Measurements from ENCODE around the gene ABTB2.
"Not testable (repeated sequence)": the region's sequence is repeated elsewhere in the genome, so short reads cannot be mapped to it uniquely, and the experiment has no call there.

The ABTB2 gene

DNA sequence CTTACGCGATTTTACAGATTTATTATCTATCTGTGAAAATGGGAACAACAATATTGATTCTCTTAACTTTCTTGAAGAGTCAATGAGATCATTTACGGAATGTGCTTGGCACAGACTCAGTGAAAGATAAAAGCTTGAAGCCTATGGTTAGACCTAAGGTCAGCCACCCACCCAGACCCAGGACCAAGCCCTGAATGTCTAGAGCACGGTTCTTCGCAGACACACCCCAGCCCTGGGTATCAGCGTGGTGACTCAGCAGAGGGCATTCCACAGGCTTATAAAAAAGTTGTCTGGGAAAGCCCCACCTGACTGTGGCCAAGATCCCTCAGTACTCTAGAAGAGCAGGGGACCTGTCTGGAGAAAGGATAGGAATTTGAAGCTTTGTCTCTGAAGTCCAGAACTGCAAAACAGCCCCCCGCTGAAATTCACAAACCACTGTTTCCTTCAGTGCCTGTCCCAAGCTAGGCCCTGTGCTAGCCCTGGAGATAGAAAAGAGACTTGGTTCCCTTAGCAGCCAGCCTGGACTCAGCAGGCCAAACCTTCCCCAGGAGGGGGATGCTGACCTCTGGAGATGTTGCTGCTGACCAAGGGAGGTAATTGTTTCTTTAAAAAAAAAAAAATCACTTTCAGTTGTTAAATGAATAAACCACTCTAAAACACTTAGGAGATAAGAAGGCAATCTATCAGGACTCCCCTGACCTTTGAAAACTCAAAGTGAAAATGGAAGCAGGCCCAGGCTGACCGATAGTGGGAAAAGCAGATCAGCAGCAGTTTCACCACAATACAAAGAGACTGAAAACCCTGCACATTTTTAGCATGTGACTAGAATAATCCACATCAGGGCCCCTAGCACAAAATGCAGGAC, 114.0 kb downstream of the ABTB2 start:
- DNase-seq (ENCODE audit: low read depth in 3 of 3, low spot score in 1 of 3), result no peak

DNA sequence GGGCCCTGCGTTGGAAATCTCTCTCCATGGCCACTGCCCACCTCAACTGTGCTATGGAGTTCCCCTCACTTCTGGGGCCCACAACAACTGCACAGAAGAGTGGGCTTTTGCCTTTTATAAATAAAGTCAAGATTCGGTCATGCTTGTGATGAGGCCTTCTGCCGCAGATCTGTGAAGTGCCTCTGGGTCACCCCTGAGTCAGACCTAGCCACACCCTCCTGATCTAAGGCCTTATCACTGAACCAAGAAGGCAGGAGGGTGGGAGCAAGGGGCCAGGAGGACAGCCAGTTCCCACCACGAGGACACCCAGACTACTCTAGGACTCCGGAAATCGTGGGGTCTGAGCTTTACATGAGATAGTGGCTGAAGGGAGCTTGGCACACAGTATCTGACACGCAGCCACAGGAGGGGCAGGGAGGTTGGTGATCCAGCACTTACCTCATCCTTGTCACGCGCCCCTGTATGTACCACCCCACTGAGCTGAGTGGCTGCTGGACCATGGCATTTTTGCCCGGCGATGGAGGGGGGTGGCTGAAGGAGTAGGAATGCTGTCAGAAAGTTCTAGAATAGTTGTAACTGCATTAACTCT, 115.7 kb downstream of the ABTB2 start:
- no peak for DNase-seq (ENCODE audit: low read depth in 3 of 3, low spot score in 1 of 3)

DNA sequence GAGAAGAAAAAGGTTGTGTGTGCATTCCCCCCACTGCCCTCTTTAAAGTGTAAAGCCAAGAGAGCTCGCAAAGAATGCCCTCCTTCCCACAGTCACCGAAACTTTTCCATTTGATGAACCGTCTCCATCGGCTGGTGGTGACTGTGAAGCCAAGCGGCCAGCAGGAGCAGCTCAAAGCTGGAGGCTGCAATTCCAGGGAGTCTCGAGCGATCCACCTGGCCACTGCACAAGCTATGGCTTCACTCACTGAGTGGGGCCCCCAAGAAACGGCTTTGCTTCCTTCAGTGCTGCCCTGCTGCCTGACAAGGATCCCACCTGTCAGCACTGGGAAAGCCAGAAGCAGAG, 117.7 kb downstream of the ABTB2 start:
- no peak for DNase-seq (ENCODE audit: low read depth in 3 of 3, low spot score in 1 of 3)

DNA sequence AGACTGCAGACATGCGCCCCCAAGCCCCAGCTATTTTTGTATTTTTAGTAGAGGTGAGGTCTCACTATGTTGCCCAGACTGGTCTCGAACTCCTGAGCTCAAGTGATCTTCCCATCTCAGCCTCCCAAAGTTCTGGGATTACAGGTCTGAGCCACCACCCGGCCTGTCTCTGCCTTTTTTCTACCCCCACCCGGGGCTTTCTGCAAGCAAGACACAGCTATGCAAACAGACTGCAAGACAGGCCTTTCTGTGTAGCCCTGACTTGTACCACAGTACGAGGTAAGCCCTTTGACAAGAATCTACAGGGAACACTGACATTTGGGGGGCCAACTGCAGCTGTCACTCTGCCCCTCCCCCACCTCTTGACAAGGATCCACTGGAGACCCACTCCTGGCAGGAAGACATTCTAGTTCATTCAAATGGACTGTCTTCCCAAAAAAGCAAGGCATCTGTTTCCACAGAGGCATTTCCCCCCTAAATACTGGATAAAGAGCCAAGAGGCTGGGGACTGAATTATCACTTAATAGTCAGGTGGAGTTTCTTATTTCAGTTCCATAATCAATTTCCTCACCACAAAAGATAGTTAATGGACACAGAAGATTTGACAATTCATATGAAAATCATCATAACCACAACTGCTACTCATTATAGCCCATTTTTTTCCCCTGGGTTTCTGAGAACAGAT, 118.2 kb downstream of the ABTB2 start:
- no peak for DNase-seq (ENCODE audit: low read depth in 3 of 3, low spot score in 1 of 3)

DNA sequence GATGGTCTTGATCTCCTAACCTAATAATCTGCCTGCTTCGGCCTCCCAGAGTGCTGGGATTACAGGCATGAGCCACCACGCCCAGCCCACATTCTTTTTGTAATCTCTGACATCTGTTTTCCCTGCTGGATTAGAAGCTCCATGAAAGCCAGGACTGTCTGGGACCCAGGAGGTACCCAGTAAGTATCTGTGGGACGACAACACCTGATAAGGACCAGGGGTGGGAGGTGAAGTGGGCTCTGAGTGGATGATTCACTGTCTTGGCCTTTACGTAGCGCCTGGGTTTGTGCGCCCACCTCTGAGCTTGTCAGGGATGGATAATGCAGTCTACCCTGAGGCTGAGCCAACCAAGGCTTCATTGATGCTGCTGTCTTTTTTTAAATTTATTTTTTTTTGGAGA, 118.8 kb downstream of the ABTB2 start:
- DNase-seq (ENCODE audit: low read depth in 3 of 3, low spot score in 1 of 3), result no peak

DNA sequence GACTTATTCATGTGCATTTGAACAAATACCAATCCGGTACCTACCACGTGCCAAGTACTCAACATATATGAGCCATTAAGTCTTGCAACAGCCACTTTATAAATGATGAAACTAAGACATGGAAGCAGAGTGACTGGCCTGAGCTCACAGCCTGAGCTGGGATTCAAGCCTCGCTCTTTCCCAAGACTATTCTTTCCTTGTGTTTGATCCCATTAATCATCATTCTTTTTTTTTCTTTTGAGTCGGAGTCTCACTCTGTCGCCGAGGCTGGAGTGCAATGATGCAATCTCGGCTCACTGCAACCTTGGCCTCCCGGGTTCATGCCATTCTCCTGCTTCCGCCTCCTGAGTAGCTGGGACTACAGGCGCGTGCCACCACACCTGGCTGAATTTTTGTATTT, 119.3 kb downstream of the ABTB2 start:
- DNase-seq (ENCODE audit: low read depth in 3 of 3, low spot score in 1 of 3), result no peak

DNA sequence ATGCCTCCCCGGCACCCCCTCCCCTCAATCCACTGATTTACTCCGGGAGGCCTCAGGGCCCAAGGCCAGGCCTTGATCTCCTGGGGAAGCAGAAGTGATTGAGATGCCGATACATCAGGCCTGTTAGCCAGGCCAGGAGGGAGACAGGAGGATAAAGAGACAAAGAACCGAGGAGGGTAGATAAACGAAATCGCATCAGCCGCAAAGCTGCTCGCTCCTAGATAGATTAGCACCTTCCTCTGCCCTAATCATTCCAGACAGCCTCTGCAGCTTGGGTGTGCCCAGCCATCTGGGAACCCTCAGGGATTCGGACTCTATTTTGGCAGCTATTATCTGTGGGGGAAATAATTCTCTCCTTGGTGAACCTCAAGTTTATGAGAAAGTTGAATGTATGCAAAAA, 121.2 kb downstream of the ABTB2 start:
- DNase-seq (ENCODE audit: low read depth in 3 of 3, low spot score in 1 of 3), result no peak

DNA sequence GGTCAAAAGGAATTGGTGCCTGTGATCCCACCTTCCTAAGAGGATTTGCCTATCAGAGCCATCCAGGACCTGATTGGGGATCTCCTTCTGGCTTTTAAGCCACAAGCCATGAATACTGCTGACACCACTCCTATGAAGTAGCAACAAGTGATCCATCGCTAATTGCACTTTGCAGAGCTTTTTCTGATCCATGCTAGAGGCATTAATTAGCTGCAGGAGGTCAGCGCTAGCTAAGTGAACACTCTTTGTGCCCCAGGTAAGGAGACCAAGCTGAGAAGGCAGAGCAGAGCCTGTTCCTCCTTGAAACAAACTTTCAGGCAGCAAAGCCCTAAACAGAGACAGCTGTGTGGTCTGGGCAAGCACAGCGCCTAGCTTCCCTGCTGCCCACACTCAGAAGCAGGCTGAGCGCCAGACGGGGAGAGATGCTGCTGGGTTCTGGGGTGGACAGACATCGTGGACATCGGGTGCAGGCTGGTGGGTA, 122.2 kb downstream of the ABTB2 start:
- no peak for DNase-seq (ENCODE audit: low read depth in 3 of 3, low spot score in 1 of 3)

DNA sequence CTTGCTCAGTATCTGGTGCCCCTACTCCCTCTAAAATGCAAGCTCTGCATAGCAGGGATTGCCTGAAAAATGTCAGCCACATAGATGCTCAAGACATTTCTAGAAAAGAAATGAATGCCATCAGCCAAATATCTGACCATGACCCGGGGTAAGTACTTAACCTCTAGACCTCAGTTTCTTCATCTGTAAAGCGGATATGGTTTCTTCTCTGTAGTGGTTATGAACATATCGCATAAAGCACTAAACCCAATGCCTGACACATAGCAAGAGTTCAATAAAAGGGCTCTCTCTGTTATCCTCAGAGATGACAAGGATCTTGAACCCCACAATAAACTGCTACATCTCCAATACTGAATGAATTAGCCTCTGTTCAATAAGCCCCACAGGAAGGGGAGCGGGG, 122.6 kb downstream of the ABTB2 start:
- DNase-seq (ENCODE audit: low read depth in 3 of 3, low spot score in 1 of 3), result no peak

DNA sequence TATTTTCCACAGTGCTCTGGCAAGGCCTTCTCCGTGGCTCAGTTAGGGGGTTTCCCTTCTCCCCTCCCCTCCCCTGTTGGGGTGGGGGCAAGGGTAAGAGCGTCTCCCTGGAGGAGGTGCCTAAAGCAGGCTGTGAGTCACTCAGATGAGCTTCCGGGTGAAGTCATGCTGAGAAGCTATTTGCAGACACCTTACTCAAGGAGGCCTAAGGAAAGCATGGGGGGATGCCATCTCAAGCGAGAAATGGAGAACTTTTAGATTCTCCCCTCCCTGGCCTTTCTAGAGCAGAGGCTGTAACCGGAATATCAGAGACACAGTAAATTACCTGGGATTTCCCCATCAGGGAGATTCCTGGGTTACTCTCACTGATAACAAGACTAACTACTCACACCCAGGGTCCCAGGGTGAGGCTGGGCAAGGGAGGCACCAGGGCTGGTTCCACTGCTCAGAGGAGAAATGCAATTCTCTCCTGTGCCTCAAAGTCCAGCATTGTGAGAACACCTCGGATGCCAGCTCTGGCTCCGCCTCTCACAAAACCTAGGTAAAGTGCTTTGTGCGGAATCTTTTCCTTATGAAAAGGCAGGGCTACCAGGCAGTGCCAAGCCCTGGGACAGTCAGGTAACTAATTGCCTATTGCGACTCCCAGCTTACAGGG, 123.6 kb downstream of the ABTB2 start:
- peak; percentile 42 to 61 (median 54) for DNase-seq (ENCODE audit: low read depth in 3 of 3, low spot score in 1 of 3)

DNA sequence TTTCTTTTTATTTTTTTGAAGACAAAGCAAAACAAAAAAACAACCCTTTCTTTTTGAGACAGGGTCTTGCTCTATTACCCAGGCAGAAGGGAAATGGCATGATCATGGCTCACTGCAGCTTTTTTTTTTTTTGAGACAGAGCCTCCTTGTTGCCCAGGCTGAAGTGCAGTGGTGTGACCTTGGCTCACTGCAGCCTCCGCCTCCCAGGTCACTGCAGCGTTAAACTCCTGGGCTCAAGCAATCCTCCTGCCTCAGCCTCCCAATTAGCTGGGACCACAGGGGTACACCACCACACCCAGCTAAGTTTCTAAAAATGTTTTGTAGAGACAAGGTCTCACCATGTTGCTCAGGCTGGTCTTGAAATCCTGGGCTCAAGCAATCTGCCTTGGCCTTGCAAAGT, 124.6 kb downstream of the ABTB2 start:
- DNase-seq (ENCODE audit: low read depth in 3 of 3, low spot score in 1 of 3), result no peak

DNA sequence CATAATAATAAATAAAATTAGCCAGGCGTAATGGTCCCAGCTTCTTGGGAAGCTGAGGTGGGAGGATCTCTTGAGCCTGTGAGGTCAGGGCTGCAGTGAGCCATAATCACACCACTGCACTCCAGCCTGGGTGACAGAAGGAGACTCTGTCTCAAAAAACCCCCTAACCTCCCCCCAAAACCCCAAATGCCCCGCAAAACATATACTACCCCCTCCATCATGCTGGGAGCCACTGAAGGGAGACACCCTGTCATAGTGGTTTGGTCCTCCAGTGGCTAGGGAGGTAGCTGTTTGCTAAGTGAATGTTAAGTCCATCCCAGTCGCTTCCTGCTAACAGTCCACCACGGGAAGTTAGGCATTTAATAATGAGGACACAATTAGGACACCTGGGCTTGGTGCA, 125.0 kb downstream of the ABTB2 start:
- DNase-seq (ENCODE audit: low read depth in 3 of 3, low spot score in 1 of 3), result no peak

DNA sequence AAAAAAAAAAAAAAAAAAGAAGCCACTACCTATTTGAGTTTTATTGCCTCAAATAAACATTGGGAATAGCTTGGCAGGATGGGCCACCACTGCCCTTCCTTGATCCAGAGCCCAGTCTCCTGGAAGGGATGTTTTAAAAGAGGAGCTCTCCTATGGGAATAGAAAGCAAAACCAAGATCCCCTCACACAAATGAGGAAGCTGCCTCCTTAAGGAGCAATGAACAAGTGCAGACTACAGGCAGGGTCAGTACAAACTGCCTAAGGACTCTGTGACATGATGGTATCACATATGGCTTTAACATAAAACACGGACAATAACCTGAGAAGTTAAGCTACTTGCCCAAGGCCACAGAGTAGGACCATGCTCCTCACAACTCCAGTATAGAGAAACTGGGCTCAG, 131.6 kb downstream of the ABTB2 start:
- no peak for DNase-seq (ENCODE audit: low read depth in 3 of 3, low spot score in 1 of 3)

DNA sequence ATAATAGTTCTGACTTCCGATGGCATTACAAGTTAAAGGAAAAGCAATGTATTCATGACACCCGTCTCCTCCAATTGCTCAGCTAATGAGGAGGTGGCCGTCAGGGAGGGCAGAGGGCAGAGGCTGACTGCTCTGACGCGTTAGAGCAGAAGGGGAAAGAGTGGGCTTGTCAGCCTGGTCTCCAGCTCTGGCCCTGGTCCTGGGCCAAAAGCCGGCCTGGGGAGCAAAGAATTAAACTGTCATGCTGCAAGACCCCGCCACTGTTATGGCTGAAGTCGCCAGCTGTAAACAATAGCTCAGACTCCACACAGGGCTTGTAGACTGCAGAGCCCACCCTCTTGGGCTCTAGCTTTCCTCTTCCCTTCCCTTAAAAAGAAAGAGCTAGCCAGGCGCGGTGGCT, 132.7 kb downstream of the ABTB2 start:
- DNase-seq (ENCODE audit: low read depth in 3 of 3, low spot score in 1 of 3), result no peak

DNA sequence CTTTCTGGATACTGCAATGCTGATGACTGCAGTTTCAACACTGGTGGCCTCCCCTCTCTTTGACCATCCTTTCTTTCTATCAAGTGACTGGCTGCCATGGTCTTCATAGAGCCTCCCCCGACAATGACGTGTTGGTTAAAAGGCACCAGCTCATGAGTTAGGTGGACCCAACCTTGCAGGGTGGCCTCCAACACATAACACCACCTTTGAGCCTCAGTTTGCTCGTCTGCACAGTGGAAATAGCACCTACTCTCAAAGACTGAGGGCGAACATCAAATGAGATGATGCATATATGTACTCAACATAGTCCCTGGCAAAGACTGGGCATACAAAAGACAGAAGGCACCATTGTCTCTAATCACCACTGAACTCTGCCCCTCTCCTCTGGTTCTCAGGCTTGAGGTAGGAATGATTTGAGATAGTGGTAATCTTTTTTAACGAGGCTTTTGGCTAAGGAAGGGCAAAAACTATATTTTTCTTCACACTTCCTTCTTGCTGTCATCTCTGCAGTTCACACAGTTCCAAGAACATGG, 133.3 kb downstream of the ABTB2 start:
- DNase-seq (ENCODE audit: low read depth in 3 of 3, low spot score in 1 of 3), result no peak

DNA sequence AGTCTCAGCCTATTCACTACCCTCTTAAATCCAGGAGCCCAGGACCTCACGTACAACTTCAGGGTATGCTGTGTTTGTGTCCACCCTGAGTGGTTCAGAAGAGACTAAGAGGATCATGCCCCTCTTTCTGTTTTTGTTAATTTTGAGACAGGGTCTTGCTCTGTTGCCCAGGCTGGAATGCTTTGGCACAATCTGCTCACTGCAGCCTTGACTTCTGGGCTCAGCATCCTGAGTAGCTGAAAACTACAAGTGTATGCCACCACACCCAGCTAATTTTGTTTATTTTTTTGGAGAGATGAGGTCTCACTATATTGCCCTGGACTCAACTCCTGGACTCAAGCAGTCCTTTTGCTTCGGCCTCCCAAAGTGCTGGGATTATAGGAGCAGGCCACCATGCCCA, 133.9 kb downstream of the ABTB2 start:
- no peak for DNase-seq (ENCODE audit: low read depth in 3 of 3, low spot score in 1 of 3)

DNA sequence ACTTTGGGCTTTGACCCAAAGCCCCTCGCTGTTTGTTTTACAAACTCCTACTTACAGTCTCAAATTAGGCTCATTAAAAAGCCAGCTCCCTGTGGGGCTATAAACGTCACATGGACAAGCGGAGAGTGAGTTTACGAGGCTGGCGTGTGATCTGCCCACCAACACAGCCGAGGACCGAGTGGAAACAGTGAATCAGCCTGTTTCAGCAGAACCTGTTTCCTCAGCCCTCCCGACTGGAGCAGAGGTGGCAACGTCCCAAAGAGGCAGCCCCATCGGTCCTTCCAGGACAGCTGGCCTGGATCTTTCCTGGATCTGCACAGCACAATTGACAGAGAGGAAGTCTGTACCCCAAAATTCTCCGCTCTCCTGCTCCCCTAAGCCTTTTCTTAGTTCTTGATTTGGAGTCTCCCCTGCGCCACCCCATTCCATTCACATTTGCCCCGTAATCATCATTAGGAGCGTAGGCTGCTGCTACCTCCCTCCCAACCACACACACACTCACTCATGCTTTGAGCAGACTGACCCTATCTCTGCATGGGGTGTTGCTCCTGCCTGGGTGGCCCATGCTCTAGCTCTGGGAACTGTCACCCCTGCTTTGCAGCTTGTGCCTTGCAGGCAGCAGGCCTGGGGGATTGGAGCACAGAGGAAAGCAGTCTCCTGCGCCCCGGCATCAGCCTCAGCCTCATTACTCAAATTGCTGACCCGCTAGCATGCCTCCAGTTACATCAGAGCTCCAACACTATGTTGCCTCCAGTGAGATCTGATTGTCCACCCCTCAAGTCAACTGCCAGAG, 134.6 kb downstream of the ABTB2 start:
- DNase-seq (ENCODE audit: low read depth in 3 of 3, low spot score in 1 of 3), result no peak

DNA sequence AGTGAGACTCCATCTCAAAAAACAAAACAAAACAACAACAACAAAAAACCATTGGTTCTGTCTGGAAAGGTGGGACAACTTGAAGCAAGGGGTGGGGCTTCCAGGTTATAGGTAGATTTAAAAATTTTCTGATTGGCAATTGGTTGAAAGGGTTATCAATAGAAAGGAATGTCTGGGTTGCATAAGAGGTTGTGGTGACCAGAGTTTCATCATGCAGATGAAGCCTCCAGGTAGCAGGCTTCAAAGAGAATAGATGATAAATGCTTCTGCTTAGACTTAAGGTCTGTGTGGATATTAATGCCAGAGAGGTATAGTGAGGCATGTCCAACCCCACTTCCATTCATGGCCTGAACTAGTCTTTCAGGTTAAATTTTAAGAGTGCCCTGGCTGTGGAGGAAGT, 135.8 kb downstream of the ABTB2 start:
- DNase-seq (ENCODE audit: low read depth in 3 of 3, low spot score in 1 of 3), result no peak

DNA sequence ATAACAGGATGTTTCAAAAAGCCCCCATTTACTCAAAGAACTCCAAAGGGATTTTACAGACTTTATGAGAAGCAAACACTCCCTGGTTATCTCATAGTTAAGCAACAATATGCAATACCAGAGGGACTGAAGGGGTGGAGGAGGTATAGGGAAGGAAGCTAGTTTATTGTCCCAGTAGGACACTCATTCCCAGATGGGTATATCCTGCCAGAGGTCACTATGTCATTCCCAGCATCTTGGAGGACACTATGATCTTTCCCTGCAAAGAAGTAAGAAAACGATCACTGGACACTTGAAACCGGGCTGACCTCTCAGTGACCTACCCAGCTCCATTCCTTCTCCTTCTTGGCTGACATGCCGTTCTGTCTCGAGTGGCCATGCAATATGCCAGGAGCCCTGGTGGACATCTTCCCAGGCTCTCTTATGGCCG, 137.9 kb downstream of the ABTB2 start:
- DNase-seq (ENCODE audit: low read depth in 3 of 3, low spot score in 1 of 3), result no peak

DNA sequence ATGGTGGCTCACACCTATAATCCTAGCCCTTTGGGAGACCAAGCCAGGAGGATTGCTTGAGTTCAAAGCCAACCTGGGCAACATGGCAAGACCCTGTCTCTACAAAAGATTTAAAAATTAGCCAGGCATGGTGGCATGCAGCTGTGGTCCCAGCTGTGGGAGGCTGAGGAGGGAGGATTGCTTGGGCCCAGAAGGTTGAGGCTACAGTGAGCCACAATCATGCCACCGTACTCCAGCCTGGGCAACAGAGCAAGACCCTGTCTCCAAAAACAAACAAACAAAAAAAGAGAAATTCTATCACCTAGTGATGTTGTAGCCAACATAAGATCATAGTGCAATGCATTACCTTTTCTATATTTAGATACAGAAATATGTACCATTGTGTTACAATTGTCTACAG, 138.5 kb downstream of the ABTB2 start:
- DNase-seq (ENCODE audit: low read depth in 3 of 3, low spot score in 1 of 3), result no peak

DNA sequence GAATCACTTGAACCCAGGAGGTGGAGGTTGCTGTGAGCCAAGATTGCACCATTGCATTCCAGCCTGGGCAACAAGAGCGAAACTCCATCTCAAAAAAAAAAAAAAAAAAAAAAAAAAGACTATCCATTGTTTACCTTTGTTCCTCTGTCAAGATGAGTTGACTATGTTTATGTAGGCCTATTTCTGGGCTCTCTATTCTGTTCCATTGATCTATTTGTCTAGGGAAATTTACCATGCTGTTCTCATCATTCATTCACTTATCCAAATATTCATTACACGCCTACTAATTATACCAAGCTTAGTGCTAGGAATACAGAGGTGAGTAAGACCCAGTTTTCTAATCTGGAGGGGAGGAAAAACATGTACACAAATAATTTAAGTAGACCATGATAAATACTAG, 139.1 kb downstream of the ABTB2 start:
- DNase-seq (ENCODE audit: low read depth in 3 of 3, low spot score in 1 of 3), result not testable (repeated sequence)

Data from stimulated activated CD4-positive, alpha-beta T cell treated with anti-CD3 and anti-CD28 coated beads, TNF-alpha, amount 100 ng/mL, for 1 hour (primary cell).